ENCODE results near the gene TECR.
"Not testable (repeated sequence)": the region's sequence is repeated elsewhere in the genome, so short reads cannot be mapped to it uniquely, and the experiment has no call there.

Gene TECR

DNA sequence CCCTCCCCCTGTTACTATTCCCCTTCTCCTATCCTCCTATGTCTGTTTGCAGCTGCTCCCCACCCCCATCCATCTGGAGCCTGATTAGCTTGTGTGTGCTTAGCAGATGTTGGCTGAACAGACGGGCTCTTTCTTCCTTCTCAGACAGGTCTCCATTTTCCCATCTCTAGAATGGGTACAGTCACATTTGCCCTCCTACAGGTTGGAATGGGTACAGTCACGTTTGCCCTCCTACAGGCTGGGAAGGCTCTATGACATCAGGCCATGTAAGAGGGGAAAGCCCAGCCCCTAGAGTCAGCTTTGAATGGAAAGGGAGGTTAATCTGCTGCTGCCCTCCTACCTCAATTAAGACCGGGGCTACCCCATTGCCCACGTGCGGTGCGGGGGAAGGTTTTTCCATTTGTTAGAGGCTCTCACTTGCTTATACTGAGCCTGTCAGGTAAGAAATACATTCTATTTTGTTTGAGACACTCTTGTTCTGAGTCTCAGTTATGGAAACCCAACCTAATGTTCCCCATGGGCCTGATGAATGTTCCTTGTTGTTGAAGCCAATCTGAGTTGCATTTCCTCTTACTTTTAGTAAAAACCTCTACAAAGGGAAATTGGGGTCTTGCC, 51.3 kb downstream of the TECR start:
- DNase-seq (ENCODE audit: extremely low read depth in 1 of 2, low read depth in 1 of 2) = no peak

- no peak for DNase-seq (ENCODE audit: extremely low read depth in 1 of 2, low read depth in 1 of 2)
Observed at GRCh38 chr19:14582894-14583340, 53.5 kb downstream of the TECR start, which contains the start of gene CLEC17A. Gene CLEC17A (plus strand): TSS chr19:14583084. CDS start chr19:14583161, 77 bp downstream.

DNA sequence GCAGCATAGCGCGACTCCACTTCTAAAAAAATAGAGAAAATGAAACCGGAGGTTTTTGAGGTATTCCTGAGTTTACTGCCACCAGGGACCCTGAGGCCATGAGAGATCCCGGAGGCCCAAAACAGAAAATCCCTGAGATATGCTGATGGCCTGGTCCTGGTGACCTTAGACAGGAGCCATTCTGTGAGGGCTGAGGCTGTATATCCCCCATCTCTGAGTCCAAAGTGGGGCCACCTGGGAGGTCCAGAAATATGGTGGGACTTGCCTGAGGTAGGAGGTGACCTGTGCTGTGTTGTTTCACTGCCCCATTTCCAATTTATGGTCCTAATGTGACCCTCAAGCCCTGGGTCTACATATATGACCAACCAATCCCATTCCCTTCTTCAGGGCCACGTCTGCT, 55.0 kb downstream of the TECR start:
- not testable (repeated sequence) for DNase-seq (ENCODE audit: extremely low read depth in 1 of 2, low read depth in 1 of 2)

- DNase-seq (ENCODE audit: extremely low read depth in 1 of 2, low read depth in 1 of 2) = not testable (repeated sequence)
Observed at GRCh38 chr19:14585187-14585586, 55.8 kb downstream of the TECR start.

GRCh38 chr19:14589433-14589832, 60.0 kb downstream of the TECR start:
- not testable (repeated sequence) for DNase-seq (ENCODE audit: extremely low read depth in 1 of 2, low read depth in 1 of 2)

- DNase-seq (ENCODE audit: extremely low read depth in 1 of 2, low read depth in 1 of 2) = no peak
Observed at GRCh38 chr19:14595558-14595957, 66.2 kb downstream of the TECR start.

DNA sequence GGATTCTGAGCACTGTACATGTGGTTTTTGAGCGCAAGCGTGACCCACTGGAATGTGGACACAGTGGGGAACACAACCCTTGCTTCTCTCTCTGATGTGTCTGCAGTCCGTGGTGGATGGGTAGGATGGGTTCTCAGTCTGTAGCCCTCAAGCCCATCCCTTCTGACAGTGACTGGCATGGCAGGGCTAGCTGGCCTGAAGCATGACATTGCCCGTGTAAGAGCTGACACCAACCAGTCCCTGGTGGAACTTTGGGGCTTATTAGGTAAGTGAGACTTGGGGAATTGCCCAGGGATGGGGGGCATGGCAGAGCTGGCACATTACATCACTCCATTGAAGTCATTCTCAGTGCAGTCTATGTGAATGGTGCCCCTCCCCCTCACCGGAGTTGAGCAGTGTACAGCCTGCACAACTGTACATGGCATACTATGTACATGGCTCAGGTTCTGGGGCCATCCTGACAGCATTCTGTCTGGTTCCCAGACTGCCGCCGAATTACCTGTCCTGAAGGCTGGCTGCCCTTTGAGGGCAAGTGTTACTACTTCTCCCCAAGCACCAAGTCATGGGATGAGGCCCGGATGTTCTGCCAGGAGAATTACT, 70.3 kb downstream of the TECR start:
- DNase-seq (ENCODE audit: extremely low read depth in 1 of 2, low read depth in 1 of 2) = no peak

DNA sequence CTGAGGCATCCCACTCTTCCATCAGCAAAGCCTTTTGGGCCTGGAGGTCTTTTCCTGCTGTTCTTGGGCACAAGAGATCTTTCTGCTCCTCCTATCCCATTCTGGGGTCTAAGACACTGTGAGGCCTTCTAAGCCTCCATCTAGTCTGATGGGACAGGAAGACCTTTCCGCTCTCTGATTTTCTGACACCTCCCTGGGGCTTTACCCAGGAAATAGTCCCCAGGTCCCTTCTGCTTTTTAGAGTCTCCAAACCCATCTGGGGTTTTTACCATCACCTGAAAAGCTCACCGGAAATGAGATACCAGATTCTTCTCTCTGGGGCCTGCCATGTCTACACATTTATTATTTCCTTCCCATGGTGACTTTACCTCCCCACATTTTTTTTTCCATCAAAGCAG, 74.6 kb downstream of the TECR start:
- no peak for DNase-seq (ENCODE audit: extremely low read depth in 1 of 2, low read depth in 1 of 2)

DNA sequence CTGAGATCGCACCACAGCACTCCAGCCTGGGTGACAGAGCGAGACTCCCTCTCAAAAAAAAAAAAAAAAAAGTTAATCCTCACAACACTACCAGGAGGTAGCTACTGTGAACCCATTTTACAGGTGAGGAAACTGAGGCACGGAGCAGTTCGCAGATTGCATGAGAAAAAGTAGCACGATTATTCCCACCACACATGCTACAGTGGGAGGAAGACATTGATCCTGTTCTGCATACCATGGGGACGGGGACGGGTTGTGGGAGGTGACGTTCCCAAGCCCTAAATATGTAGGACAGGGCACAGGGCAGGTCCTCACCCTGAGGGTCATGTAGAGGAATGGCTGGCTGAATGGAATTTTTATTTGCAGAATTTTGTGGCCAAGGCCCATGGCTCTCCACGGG, 77.2 kb downstream of the TECR start:
- DNase-seq (ENCODE audit: extremely low read depth in 1 of 2, low read depth in 1 of 2) = no peak

- DNase-seq (ENCODE audit: extremely low read depth in 1 of 2, low read depth in 1 of 2) = no peak
Observed at GRCh38 chr19:14611051-14611450, 81.7 kb downstream of the TECR start.

DNA sequence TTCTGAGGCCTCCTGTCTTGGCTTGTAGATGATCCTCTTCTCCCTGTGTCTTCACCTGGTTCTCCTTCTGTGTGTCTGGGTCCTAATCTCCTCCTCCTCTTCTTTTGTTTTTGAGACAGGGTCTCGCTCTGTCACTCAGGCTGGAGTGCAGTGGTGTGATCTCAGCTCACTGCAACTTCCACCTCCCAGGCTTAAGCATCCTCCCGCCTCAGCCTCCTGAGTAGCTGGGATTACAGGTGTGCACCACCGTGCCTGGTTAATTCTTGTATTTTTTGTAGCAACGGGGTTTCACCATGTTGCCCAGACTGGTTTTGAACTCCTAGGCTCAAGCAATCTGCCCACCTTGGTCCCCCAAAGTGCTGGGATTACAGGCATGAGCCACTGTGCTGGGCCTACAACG, 82.8 kb downstream of the TECR start:
- DNase-seq (ENCODE audit: extremely low read depth in 1 of 2, low read depth in 1 of 2) = not testable (repeated sequence)

GRCh38 chr19:14612657-14613056, 83.3 kb downstream of the TECR start:
- no peak for DNase-seq (ENCODE audit: extremely low read depth in 1 of 2, low read depth in 1 of 2)

DNA sequence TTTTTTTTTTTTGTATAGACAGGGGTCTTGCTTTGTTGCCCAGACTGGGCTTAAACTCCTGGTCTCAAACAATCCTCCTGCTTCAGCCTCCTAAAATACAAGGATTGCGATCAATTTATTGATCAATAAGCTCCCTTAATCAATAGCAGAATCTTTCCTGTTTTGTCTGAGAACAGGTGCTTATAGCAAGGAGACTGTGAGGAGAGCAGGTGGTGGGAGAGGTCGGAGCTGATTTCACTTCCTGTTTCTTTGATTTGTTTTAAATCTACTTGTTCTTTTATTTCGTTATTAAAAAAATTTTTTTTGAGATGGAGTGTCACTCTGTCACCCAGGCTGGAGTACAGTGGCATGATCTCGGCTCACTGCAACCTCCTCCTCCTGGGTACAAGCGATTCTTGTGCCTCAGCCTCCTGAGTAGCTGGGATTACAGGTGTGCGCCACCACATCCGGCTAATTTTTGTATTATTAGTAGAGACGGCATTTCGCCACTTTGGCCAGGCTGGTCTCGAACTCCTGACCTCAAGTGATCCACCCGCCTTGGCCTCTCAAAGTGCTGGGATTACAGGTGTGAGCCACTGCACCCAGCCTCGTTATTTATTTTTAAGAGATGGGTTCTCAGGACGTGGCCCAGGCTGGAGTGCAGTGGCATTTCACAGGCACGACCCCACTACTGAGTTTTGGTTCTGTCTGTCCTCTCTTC, 84.2 kb downstream of the TECR start:
- not testable (repeated sequence) for DNase-seq (ENCODE audit: extremely low read depth in 1 of 2, low read depth in 1 of 2)

- no peak for DNase-seq (ENCODE audit: extremely low read depth in 1 of 2, low read depth in 1 of 2)
Observed at GRCh38 chr19:14614099-14614412, 84.7 kb downstream of the TECR start.
